Measurements from ENCODE around the gene GCK. TPM values are rescaled to one million over a fixed set of nuclear protein-coding genes. Genes with fewer than 3 reads are reported as not detected.

GCK gene
- total RNA-seq, 1 donor from 2014 or later, result not detected

DNA sequence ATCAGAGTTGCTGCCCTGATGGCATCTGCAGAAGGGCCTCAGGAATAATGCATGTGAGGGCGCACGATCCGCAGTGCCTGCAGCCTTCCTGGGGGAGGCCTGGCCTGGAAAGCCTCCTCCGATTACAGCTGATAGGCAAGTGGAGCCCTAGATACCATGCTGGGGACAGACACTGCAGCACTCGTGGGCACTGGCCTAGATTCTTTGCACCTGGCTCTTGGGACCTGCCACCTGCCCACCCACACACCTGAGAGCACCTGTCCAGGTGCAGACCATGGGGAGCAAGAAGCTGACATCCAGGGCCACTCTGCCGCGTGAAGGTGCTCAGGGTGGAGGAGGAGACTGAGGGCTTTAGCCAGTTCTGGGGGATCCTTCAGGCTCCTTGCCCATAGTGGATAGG is 26.3 kb upstream of the GCK start:
- DNase-seq (ENCODE audit: extremely low spot score, unreplicated experiment), result no peak
- no peak for TF ChIP-seq CTCF (IDR thresholded peaks at IDR 0.05)
- H3K27ac Mint-ChIP-seq (ENCODE audit: unreplicated experiment), result no peak overlapping the region
- H3K4me1 Mint-ChIP-seq (ENCODE audit: unreplicated experiment), result peaks cover 3% of the 10 kb centered on the region
- H3K27me3 Mint-ChIP-seq (ENCODE audit: unreplicated experiment), result no peaks in the 10 kb centered on the region
- no peaks in the 10 kb centered on the region for H3K9me3 Mint-ChIP-seq (ENCODE audit: unreplicated experiment)
- peaks cover 14% of the 10 kb centered on the region for H3K36me3 Mint-ChIP-seq (ENCODE audit: unreplicated experiment)
- H3K4me3 Mint-ChIP-seq (ENCODE audit: unreplicated experiment), result no peak overlapping the region

- Mint-ChIP-seq H3K27ac (ENCODE audit: unreplicated experiment) (no peak overlapping the region), H3K36me3 (ENCODE audit: unreplicated experiment) (peaks cover 23% of the 10 kb centered on the region), H3K4me3 (ENCODE audit: unreplicated experiment) (no peak overlapping the region), H3K27me3 (ENCODE audit: unreplicated experiment) (no peaks in the 10 kb centered on the region), H3K4me1 (ENCODE audit: unreplicated experiment) (peaks cover 3% of the 10 kb centered on the region), H3K9me3 (ENCODE audit: unreplicated experiment) (no peaks in the 10 kb centered on the region)
- DNase-seq (ENCODE audit: extremely low spot score, unreplicated experiment), result no peak
- no peak for TF ChIP-seq CTCF (IDR thresholded peaks at IDR 0.05)
Measured at GRCh38 chr7:44213877-44214388, 24.7 kb upstream of the GCK start.

GRCh38 chr7:44213206-44213876 is 24.1 kb upstream of the GCK start:
- no peak for DNase-seq (ENCODE audit: extremely low spot score, unreplicated experiment)
- H3K4me1 Mint-ChIP-seq (ENCODE audit: unreplicated experiment), result peaks cover 3% of the 10 kb centered on the region
- no peaks in the 10 kb centered on the region for H3K27me3 Mint-ChIP-seq (ENCODE audit: unreplicated experiment)
- no peak overlapping the region for H3K4me3 Mint-ChIP-seq (ENCODE audit: unreplicated experiment)
- peaks cover 27% of the 10 kb centered on the region for H3K36me3 Mint-ChIP-seq (ENCODE audit: unreplicated experiment)
- TF ChIP-seq CTCF (IDR thresholded peaks at IDR 0.05), result no peak
- H3K9me3 Mint-ChIP-seq (ENCODE audit: unreplicated experiment), result no peaks in the 10 kb centered on the region
- H3K27ac Mint-ChIP-seq (ENCODE audit: unreplicated experiment), result no peak overlapping the region

DNA sequence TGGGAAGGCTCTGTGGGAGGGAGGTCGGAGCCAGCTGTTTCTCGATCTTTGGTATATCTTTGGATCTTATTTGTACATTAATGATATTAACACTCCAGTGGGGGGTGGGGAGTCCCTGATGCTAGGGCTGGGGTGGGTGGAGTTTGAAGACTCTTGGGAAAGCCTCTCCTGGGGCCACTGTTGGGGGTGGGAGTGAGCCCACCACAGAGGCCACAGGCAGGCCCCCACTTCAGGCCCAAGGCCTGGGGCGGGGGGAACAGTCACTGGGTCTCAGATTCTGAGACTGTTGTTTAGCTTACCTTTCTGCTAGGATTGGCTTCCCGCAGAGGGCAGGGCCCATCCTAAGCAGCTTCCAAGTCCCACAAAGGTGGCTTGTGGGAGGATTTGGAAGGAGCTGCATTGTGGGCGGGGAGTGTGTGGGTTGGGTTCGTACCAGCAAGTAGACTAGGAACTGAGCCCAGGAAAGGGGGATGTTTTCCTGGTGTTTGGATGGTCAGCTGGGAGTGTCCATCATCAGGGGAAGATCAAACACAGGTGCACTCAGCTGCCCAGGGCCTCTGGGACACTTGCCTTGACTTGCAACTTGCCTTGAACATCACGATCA is 23.4 kb upstream of the GCK start:
- TF ChIP-seq CTCF (IDR thresholded peaks at IDR 0.05), result no peak

DNA sequence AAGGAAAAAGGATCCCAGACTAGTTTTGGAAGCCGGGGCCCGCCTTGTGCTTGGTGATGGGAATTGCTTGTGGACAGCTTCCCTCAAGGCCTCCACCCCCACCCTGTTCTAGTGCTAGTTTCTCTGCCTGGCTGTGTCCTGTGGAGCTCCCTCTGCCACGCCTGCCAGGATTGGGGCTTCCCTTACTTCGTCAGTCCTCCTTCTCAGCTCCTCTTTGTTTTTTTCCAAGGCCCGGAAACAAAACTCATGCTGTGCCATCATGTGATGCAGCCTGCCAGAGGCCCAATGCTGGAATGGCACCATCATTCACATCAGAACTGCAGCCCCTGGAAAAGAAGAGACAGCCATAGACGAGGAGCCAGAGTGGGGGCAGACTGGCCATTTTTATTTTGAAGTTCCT is 22.8 kb upstream of the GCK start:
- no peak for DNase-seq (ENCODE audit: extremely low spot score, unreplicated experiment)
- H3K4me1 Mint-ChIP-seq (ENCODE audit: unreplicated experiment), result peaks cover 3% of the 10 kb centered on the region
- no peak overlapping the region for H3K4me3 Mint-ChIP-seq (ENCODE audit: unreplicated experiment)
- no peaks in the 10 kb centered on the region for H3K27me3 Mint-ChIP-seq (ENCODE audit: unreplicated experiment)
- H3K27ac Mint-ChIP-seq (ENCODE audit: unreplicated experiment), result peak overlapping the region; percentile 6
- no peaks in the 10 kb centered on the region for H3K9me3 Mint-ChIP-seq (ENCODE audit: unreplicated experiment)
- peaks cover 33% of the 10 kb centered on the region for H3K36me3 Mint-ChIP-seq (ENCODE audit: unreplicated experiment)
- no peak for TF ChIP-seq CTCF (IDR thresholded peaks at IDR 0.05)

More for the DNA sequence above, 23.4 kb upstream of the GCK start:
- Mint-ChIP-seq H3K36me3 (ENCODE audit: unreplicated experiment) (peaks cover 31% of the 10 kb centered on the region), H3K9me3 (ENCODE audit: unreplicated experiment) (no peaks in the 10 kb centered on the region), H3K4me1 (ENCODE audit: unreplicated experiment) (peaks cover 3% of the 10 kb centered on the region), H3K4me3 (ENCODE audit: unreplicated experiment) (no peak overlapping the region), H3K27ac (ENCODE audit: unreplicated experiment) (no peak overlapping the region), H3K27me3 (ENCODE audit: unreplicated experiment) (no peaks in the 10 kb centered on the region)
- no peak for DNase-seq (ENCODE audit: extremely low spot score, unreplicated experiment)
